B cell (primary cell): ENCODE measurements around the gene ZNF804A.
"Not testable (repeated sequence)": the region's sequence is repeated elsewhere in the genome, so short reads cannot be mapped to it uniquely, and the experiment has no call there.

ENCODE experiments used
- EZH2 ChIP-seq: IDR thresholded peaks from 2 replicates; pipeline ENCODE4 v1.6.1; 2012; ENCODE audit warnings: borderline replicate concordance, low read depth, mild to moderate bottlenecking, moderate library complexity, low read length; ENCODE audit not compliant: insufficient read depth, poor library complexity, severe bottlenecking
- TF ChIP-seq, protein P1 (sequence below): fragments of 200-600 bp; IDR thresholded peaks from one replicate; pipeline ENCODE4 v1.8.0; 2022; ENCODE audit warnings: antibody characterized with exemption, mild to moderate bottlenecking

DNA sequence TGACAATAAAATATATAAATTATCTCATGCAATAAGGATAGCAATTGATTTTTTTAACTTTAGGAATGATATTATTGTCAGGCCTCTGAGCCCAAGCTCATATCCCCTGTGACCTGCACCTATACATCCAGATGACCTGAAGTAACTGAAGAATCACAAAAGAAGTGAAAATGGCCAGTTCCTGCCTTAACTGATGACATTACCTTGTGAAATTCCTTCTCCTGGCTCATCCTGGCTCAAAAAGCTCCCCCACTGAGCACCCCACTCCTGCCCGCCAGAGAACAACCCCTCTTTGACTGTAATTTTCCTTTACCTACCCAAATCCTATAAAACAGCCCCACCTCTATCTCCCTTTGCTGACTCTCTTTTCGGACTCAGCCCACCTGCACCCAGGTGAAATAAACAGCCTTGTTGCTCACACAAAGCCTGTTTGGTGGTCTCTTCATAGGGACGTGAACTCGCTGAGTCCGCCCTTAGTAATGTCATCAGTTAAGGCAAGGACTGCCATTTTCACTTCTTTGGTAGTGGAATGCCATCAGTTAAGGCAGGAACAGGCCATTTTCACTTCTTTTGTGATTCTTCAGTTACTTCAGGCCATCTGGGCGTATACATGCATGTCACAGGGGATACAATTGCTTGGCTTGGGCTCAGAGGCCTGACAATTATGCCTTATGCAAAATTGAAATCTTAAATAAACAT, 161.4 kb downstream of the ZNF804A start:
- TF ChIP-seq, protein P1, sequence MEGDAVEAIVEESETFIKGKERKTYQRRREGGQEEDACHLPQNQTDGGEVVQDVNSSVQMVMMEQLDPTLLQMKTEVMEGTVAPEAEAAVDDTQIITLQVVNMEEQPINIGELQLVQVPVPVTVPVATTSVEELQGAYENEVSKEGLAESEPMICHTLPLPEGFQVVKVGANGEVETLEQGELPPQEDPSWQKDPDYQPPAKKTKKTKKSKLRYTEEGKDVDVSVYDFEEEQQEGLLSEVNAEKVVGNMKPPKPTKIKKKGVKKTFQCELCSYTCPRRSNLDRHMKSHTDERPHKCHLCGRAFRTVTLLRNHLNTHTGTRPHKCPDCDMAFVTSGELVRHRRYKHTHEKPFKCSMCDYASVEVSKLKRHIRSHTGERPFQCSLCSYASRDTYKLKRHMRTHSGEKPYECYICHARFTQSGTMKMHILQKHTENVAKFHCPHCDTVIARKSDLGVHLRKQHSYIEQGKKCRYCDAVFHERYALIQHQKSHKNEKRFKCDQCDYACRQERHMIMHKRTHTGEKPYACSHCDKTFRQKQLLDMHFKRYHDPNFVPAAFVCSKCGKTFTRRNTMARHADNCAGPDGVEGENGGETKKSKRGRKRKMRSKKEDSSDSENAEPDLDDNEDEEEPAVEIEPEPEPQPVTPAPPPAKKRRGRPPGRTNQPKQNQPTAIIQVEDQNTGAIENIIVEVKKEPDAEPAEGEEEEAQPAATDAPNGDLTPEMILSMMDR: not testable (repeated sequence)
- TF ChIP-seq EZH2: not testable (repeated sequence)
